Measurements from ENCODE around the gene GALNT2. TPM values are rescaled to one million over a fixed set of nuclear protein-coding genes. Genes with fewer than 3 reads are reported as not detected.

Gene GALNT2
- total and polyA plus RNA-seq, 2 of the 4 experiments (the other 2 are of a cell fraction) = 50.4 to 189 TPM

GRCh38 chr1:230316864-230317745 lies 250.1 kb downstream of the GALNT2 start:
- H2AFZ ChIP-seq (replicated peaks; ENCODE audit: low read length, poor library complexity) = no peak overlapping the region
- no peak for DNase-seq
- H2BK120ac ChIP-seq (ENCODE audit: low read depth, low read length) = no peak overlapping the region
- H3K18ac ChIP-seq (ENCODE audit: low read depth, low read length) = no peak overlapping the region
- H2AK5ac ChIP-seq (ENCODE audit: low read depth, low read length) = no peak overlapping the region
- ChIA-PET CTCF (no interaction called here), POLR2A (ENCODE audit: unreplicated experiment) (no interaction called here)
- ATAC-seq (ENCODE audit: low read depth) = no peak
- H3K4me1 ChIP-seq (ENCODE audit: control insufficient read depth, insufficient read depth, low read length) = no peaks in the 10 kb centered on the region
- in situ Hi-C loops (cut with MboI; ENCODE audit: low sequenced_read_pairs) = loop anchor here (10.0 to 25.0 kb wide), 2 partner anchors 652 to 1055 kb away; partner anchors contain the start of gene RAB4A
- no peak overlapping the region for H3K27ac ChIP-seq (ENCODE audit: insufficient read depth, low read length)
- H3K36me3 ChIP-seq (ENCODE audit: control insufficient read depth, insufficient read depth, low read length) = no peaks in the 10 kb centered on the region
- dilution Hi-C loops (cut with HindIII; ENCODE audit: low sequenced_read_pairs, unreplicated experiment) = no loop called here
- H4K5ac ChIP-seq (ENCODE audit: low read depth, low read length) = no peak overlapping the region
- no peak overlapping the region for H3K4ac ChIP-seq (ENCODE audit: low read depth, low read length)
- H3K14ac ChIP-seq (replicated peaks; ENCODE audit: low read depth, low read length) = no peak overlapping the region
- no peak overlapping the region for H4K8ac ChIP-seq (ENCODE audit: low read depth in 2 of 2, low read length in 2 of 2)
- no peak overlapping the region for H2AK9ac ChIP-seq (replicated peaks; ENCODE audit: low read depth, low read length, poor library complexity)
- no peak overlapping the region for H3K4me2 ChIP-seq (ENCODE audit: low read depth, low read length)
- no peak overlapping the region for H4K91ac ChIP-seq (ENCODE audit: insufficient read depth, low read depth, low read length)
- no peaks in the 10 kb centered on the region for H3K9me1 ChIP-seq (ENCODE audit: insufficient read depth, low read length)
- H2BK5ac ChIP-seq (ENCODE audit: low read depth, low read length, poor library complexity, severe bottlenecking) = no peak overlapping the region
- no peak overlapping the region for H3K56ac ChIP-seq (ENCODE audit: extremely low read depth, insufficient read depth, low read length)
- no peak overlapping the region for H2BK15ac ChIP-seq (ENCODE audit: low read depth, low read length)
- no peak overlapping the region for H3K9ac ChIP-seq (ENCODE audit: low read depth, low read length)
- H3K23ac ChIP-seq (ENCODE audit: low read depth, low read length) = no peak overlapping the region
- no peaks in the 10 kb centered on the region for H3K9me3 ChIP-seq (ENCODE audit: control insufficient read depth, insufficient read depth, low read length)
- WGBS, 2 experiments (ENCODE audit: extremely low coverage in 2 of 2, insufficient read length in 1 of 2) = 89% methylated on average over 5 of the region's 23 CpGs; no CpG with 5 or more reads in 1 of the 2 experiments
- no peak overlapping the region for H3K4me3 ChIP-seq (ENCODE audit: insufficient read depth, low read depth, low read length)
- H3K79me1 ChIP-seq (ENCODE audit: low read depth in 1 of 2, low read length in 2 of 2) = no peaks in the 10 kb centered on the region
- BruUV-seq (replicated peaks) = no TSS peak
- H4K20me1 ChIP-seq (ENCODE audit: insufficient read depth, low read length) = no peaks in the 10 kb centered on the region
- no peak overlapping the region for H2BK20ac ChIP-seq (ENCODE audit: low read depth, low read length)
- intact Hi-C loops (cut with micrococcal nuclease) = loop anchor here (10.0 kb wide), 1 partner anchor 1062 kb away; no protein-coding TSS in a partner anchor
- TF ChIP-seq RAD21 (IDR thresholded peaks at IDR 0.05; ENCODE audit: low read length) (no peak), CTCF (conservative IDR thresholded peaks at IDR 0.05; ENCODE audit: low read depth, low read length) (no peak), FOS (IDR thresholded peaks at IDR 0.05; ENCODE audit: low read depth, low read length) (no peak), CHD1 (IDR thresholded peaks at IDR 0.05; ENCODE audit: low read depth, low read length) (no peak), BHLHE40 (IDR thresholded peaks at IDR 0.05; ENCODE audit: low read depth, low read length) (no peak), POLR2A (IDR thresholded peaks at IDR 0.05; ENCODE audit: low read depth, low read length) (no peak), MXI1 (IDR thresholded peaks at IDR 0.05; ENCODE audit: borderline replicate concordance, low read depth, low read length) (no peak), CEBPB (IDR thresholded peaks at IDR 0.05; ENCODE audit: low read depth, low read length) (no peak), RCOR1 (IDR thresholded peaks at IDR 0.05; ENCODE audit: insufficient replicate concordance, low read length) (no peak), RFX5 (IDR thresholded peaks at IDR 0.05; ENCODE audit: low read depth, low read length) (no peak), MAFK (IDR thresholded peaks at IDR 0.05; ENCODE audit: low read depth, low read length) (no peak), USF2 (IDR thresholded peaks at IDR 0.05; ENCODE audit: low read depth, low read length) (no peak), NFE2L2 (IDR thresholded peaks at IDR 0.05; ENCODE audit: low read depth, low read length) (no peak), ELK1 (IDR thresholded peaks at IDR 0.05; ENCODE audit: borderline replicate concordance, low read depth, low read length) (no peak)
- H3K27me3 ChIP-seq (ENCODE audit: control insufficient read depth, insufficient read depth, low read length) = peaks cover 2% of the 10 kb centered on the region; the same call in 1 of the 2 replicates

Data from IMR-90 (cell line).